Prostate gland (tissue), 2 donors: ENCODE data around the gene ADARB2.

Experiments used
- CTCF ChIP-seq, 4 experiments: fragments of 200-600 bp in 2 of 4; fragments of 450-650 bp in 2 of 4; sonication (generic) in 2 of 4; IDR thresholded peaks; 1 replicate in 3 of 4; 2 replicates in 1 of 4; pipeline ENCODE4 v1.5.1; 2016 to 2019; ENCODE audit warnings: antibody characterized with exemption in 4 of 4, mild to moderate bottlenecking in 2 of 4, moderate library complexity in 2 of 4
- POLR2A ChIP-seq: fragments of 450-650 bp; IDR thresholded peaks from one replicate; pipeline ENCODE4 v1.6.1; 2016; ENCODE audit warnings: antibody characterized with exemption, mild to moderate bottlenecking

DNA sequence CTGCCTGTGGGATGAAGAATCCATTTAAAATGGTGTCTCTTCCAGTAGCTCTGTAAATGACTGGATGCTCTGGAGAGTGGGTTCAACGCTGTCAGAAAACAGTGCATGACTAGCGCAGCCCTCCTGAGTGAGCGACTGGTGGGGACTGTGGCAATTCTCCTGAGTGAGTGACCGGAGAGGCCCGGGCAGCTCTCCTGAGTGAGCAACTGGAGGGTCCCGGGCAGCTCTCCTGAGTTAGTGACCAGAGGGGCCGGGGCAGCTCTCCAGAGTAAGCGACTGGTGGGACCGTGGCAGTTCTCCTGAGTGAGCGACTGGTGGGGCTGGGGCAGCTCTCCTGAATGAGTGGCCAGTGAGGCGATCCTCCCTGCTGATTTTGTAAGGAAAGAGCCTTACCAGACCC is 595.6 kb downstream of the ADARB2 start:
- TF ChIP-seq POLR2A (no peak), CTCF (IDR thresholded peaks at IDR 0.05) (no peak)
